GM06990 (cell line): Measurements from ENCODE around the gene MTHFD1L.
"Not testable (repeated sequence)": the region's sequence is repeated elsewhere in the genome, so short reads cannot be mapped to it uniquely, and the experiment has no call there.

Experiments
- DNase-seq: peaks from one replicate; pipeline ENCODE4 v3.0.0-alpha.2; 2011; ENCODE audit not compliant: insufficient read length; ENCODE audit errors: extremely low read depth
- H3K27me3 ChIP-seq: replicated peaks from 2 replicates; pipeline ENCODE4 v1.6.0; 2011; ENCODE audit warnings: low read length; ENCODE audit not compliant: control insufficient read depth, insufficient read depth
- H3K36me3 ChIP-seq: 2 replicates; pipeline ENCODE4 v1.5.1; 2011; ENCODE audit warnings: low read length; ENCODE audit not compliant: control insufficient read depth, insufficient read depth
- H3K4me3 ChIP-seq: replicated peaks from 2 replicates; pipeline ENCODE4 v1.5.1; 2011; ENCODE audit warnings: low read depth, mild to moderate bottlenecking, control low read depth, low read length
- CTCF ChIP-seq: IDR thresholded peaks from 2 replicates; pipeline ENCODE4 v1.5.1; 2011; ENCODE audit warnings: low read length, control low read depth, mild to moderate bottlenecking, inconsistent platforms; ENCODE audit not compliant: insufficient read depth, poor library complexity, severe bottlenecking

The MTHFD1L gene

GRCh38 chr6:151044465-151045441 lies 179.3 kb downstream of the MTHFD1L start:
- Histone ChIP-seq H3K4me3 (no peak overlapping the region), H3K36me3 (no peaks in the 10 kb centered on the region), H3K27me3 (no peaks in the 10 kb centered on the region)
- no peak for DNase-seq
- TF ChIP-seq CTCF = no peak

DNA sequence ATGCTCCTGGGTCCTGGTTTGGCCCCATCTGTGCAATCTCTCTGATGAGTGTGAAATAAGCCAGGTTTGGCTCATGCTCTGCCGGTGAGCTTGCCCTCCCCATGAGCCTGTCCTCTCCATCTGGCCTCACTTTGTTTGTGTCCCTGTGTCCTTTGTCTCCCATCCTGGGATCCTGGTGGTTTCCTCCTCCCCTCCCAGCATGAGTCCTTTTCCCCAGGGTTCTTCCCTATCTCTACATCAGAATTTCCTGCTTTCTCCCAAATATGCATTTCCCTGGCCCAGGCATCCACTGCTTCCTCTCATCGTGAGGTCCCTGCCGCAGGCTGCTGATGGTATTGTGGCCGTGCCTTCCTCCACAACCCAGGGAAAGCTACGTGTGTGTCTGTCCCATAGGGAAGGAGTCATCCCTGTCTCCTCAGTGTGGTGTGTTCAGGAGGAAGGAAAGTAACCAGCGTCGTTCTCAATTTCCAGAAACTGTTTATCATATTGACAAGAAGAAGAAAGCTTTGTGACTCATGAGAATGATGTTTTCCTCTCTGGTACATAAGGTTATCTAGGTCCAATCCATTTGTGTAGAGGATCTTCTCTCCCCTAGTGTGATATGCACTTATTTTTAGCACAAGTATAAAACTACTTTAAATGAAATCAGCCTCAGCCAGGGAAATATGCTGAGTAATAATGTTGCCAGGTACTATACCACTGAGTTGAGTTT lies 180.2 kb downstream of the MTHFD1L start:
- not testable (repeated sequence) for DNase-seq, H3K27me3 ChIP-seq, H3K4me3 ChIP-seq, H3K36me3 ChIP-seq

DNA sequence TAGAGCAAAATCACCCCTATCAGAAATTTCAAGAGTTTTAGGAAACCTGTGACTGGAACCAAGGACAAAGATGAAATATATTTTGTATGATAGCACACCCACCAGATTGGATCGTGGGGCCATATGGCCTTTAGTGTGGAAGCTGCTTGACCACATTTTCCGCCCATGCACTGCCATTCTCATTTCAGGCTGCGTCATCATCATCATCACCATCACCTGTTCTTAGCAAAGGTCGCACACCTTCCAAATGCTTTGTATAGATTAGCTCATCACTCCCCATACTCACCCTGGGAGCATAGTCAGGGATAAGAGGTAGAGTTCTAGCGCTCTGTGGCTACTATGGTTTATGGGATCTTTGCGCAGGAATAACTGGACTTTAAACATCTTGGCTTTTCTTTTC lies 185.7 kb downstream of the MTHFD1L start:
- no peak for TF ChIP-seq CTCF
- H3K36me3 ChIP-seq = peaks cover 1% of the 10 kb centered on the region; the same call in 1 of the 2 replicates
- H3K4me3 ChIP-seq = no peak overlapping the region

DNA sequence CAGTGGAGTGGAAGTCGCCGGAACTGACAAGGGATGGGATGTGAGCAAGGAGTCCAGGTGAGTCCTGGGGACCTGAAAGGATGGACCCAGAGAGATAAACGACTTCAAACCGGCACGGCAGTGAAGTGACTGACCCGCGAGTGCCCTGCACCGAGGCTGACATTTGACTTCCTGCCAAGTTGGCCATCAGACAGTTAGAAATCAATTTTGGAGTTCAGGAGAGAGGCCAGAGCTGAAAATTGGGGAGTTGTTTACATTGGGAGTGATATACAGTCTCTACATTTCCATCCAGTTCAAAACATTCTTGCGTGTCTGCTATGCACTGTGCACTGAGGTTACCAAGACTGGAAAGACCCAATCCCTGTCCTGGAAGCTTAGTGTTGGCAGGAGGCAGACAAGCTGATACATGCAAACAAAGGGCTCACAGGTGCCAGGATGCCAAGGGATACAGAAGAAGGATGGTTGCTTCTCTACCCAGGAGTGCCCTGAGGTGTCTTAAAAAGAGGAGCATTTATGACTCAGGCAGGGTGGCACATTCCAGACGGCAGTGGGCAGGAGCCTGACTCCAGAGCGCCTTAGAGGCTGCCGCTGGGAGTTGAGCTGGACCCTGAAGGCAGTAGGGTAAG lies 186.6 kb downstream of the MTHFD1L start:
- peaks cover 1% of the 10 kb centered on the region; the same call in 1 of the 2 replicates for H3K36me3 ChIP-seq
- H3K27me3 ChIP-seq = no peaks in the 10 kb centered on the region
- no peak overlapping the region for H3K4me3 ChIP-seq
- no peak for TF ChIP-seq CTCF
- DNase-seq = no peak

More for the DNA sequence above, 185.7 kb downstream of the MTHFD1L start:
- no peak for DNase-seq
- H3K27me3 ChIP-seq = no peaks in the 10 kb centered on the region

DNA sequence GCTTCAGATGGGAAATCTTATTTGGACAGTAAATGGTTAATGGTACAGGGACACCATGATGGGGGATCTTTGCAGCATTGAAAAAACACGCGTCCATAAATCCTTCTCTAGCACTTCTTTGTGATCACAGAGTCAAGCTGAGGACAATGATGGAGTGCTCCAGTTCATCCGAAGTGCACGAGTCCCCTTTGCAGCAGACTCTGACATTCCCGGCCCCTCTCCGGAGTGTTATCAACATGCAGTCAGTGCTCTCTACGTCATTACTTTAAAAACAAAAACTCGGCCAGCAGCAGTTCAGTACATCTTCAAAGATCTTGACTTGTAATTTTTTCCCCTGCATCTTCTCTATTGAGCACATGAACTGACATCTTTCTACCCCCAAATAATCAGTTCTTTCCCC lies 188.8 kb downstream of the MTHFD1L start:
- peaks cover 1% of the 10 kb centered on the region for H3K36me3 ChIP-seq
- no peaks in the 10 kb centered on the region for H3K27me3 ChIP-seq
- no peak for DNase-seq
- no peak overlapping the region for H3K4me3 ChIP-seq
- no peak for TF ChIP-seq CTCF
